Karpas-422 (cell line): Measurements from ENCODE around the gene PRKCH. TPM values are rescaled to one million over a fixed set of nuclear protein-coding genes. Genes with fewer than 3 reads are reported as not detected.
"Not testable (repeated sequence)": the region's sequence is repeated elsewhere in the genome, so short reads cannot be mapped to it uniquely, and the experiment has no call there.

ENCODE experiments used
- DNase-seq: peaks from one replicate; pipeline ENCODE4 v3.0.0-alpha.2; 2015
- H2AFZ ChIP-seq: fragments of 200-600 bp; sonication (generic); 2 replicates; pipeline ENCODE4 v1.6.1; 2014; ENCODE audit warnings: antibody characterized with exemption, low read length, mixed read lengths
- H3K27ac ChIP-seq: fragments of 200-600 bp; sonication (generic); 2 replicates; pipeline ENCODE4 v1.5.1; 2014; ENCODE audit warnings: mild to moderate bottlenecking, low read length, moderate library complexity
- H3K27me3 ChIP-seq: fragments of 200-600 bp; sonication (generic); 2 replicates; pipeline ENCODE4 v1.6.1; 2014; ENCODE audit warnings: low read length, mixed read lengths
- H3K36me3 ChIP-seq: fragments of 200-600 bp; sonication (generic); 2 replicates; pipeline ENCODE4 v1.6.1; 2014; ENCODE audit warnings: low read length, mixed read lengths; ENCODE audit not compliant: insufficient read depth
- H3K4me1 ChIP-seq: fragments of 200-600 bp; sonication (generic); 2 replicates; pipeline ENCODE4 v1.6.1; 2014; ENCODE audit warnings: mild to moderate bottlenecking, low read length, mixed read lengths
- H3K4me2 ChIP-seq: fragments of 200-600 bp; sonication (generic); 2 replicates; pipeline ENCODE4 v1.6.1; 2014; ENCODE audit warnings: low read length, low read depth, mild to moderate bottlenecking; ENCODE audit not compliant: poor library complexity, severe bottlenecking
- H3K4me3 ChIP-seq: fragments of 200-600 bp; sonication (generic); 2 replicates; pipeline ENCODE4 v1.5.1; 2014; ENCODE audit warnings: mild to moderate bottlenecking, antibody characterized with exemption, low read length, mixed read lengths
- H3K79me2 ChIP-seq: fragments of 200-600 bp; sonication (generic); 2 replicates; pipeline ENCODE4 v1.6.1; 2014; ENCODE audit warnings: mild to moderate bottlenecking, low read length, mixed read lengths
- H3K9ac ChIP-seq: fragments of 200-600 bp; sonication (generic); 2 replicates; pipeline ENCODE4 v1.6.0; 2014; ENCODE audit warnings: low read length
- H3K9me2 ChIP-seq: fragments of 200-600 bp; sonication (generic), shearing (Covaris generic); replicated peaks from 2 replicates; pipeline ENCODE4 v1.6.0; 2014; ENCODE audit warnings: mild to moderate bottlenecking, low read length, moderate library complexity; ENCODE audit not compliant: insufficient read depth
- H3K9me3 ChIP-seq: fragments of 300-700, 200-600 bp; sonication (generic); 2 replicates; pipeline ENCODE4 v1.6.1; 2014; ENCODE audit warnings: low read length, mixed read lengths
- H4K20me1 ChIP-seq: fragments of 200-600 bp; sonication (generic); 2 replicates; pipeline ENCODE4 v1.6.1; 2014; ENCODE audit warnings: mild to moderate bottlenecking, antibody characterized with exemption, low read length, low read depth; ENCODE audit not compliant: insufficient read depth
- total RNA-seq: library from RNA; depleted of rRNA; stranded (reverse); fragments of >200 nt; shearing (Covaris generic); gene quantifications from 2 replicates; pipeline ENCODE4 v1.2.3, GENCODE V29; 2014; ENCODE audit warnings: low replicate concordance

PRKCH gene
- total RNA-seq, 1 experiment from 2014 or later, result 7.0 TPM

DNA sequence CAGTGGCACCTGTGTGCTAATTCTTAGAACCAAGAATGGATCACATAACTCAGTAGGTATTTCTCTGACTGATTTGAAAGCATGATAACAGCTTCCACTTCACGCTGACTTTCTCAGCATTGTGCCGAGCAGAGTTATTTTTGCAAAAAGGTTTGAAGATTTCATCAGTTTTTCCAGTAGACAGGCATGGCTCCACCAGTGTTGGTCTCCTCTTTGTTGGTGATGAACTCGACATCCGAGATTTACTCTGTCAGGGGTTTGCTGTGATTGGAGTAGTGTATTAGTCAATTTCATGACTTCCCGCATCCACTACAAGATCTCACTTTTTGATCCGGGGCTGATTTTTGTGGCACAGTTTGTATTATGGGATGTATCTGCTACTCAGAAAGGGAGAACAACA, 85.3 kb downstream of the PRKCH start:
- Histone ChIP-seq H3K36me3 (no peaks in the 10 kb centered on the region), H3K79me2 (no peaks in the 10 kb centered on the region), H3K4me2 (no peak overlapping the region), H2AFZ (no peak overlapping the region), H3K4me1 (no peaks in the 10 kb centered on the region), H3K9ac (no peak overlapping the region), H3K4me3 (no peak overlapping the region), H3K27ac (no peak overlapping the region), H3K27me3 (no peaks in the 10 kb centered on the region), H3K9me2 (no peaks in the 10 kb centered on the region), H3K9me3 (no peaks in the 10 kb centered on the region), H4K20me1 (no peaks in the 10 kb centered on the region)
- DNase-seq, result no peak

DNA sequence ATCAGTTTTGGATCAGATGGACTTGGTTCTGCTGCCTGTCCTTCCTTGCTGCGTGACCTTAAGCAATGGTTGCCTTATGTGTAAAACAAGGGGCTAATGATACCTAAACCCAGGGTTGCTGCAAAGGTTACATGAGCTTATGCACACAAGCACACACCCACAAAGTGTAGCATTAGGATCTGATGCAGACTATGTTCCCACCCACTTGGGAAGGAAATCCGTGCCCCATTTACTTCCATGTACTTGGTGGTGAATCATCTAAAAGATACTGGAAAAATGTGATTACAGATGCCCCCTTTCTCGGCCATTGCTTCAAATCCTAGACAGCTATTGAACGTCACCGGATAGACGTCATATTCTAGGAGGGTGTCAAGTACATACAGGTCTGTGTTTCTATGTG, 87.1 kb downstream of the PRKCH start:
- DNase-seq, result no peak
- Histone ChIP-seq H3K4me3 (no peak overlapping the region), H3K9ac (no peak overlapping the region), H3K36me3 (no peaks in the 10 kb centered on the region), H2AFZ (no peak overlapping the region), H3K79me2 (no peaks in the 10 kb centered on the region), H3K4me2 (no peak overlapping the region), H4K20me1 (no peaks in the 10 kb centered on the region), H3K4me1 (no peaks in the 10 kb centered on the region), H3K27ac (no peak overlapping the region), H3K9me2 (no peaks in the 10 kb centered on the region), H3K27me3 (no peaks in the 10 kb centered on the region), H3K9me3 (no peaks in the 10 kb centered on the region)

DNA sequence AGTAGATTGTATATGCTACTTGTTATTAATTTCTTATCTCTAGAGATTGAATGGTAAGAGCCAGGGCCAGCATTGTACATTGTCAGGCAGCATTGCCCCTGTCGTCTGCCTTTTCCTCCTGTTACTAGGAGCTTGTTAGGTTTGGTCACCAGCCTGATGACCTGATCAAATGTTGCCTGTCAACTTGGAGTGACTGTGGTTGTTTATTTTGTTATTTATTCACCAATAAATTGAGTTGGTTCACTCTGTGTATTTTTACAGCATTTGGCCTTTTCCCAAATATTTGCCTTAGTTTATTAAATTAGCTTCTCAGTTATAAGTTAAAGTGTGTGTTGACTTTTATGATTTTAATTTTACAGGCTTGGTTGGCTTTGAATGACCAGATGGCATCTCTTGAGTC, 88.4 kb downstream of the PRKCH start:
- no peak overlapping the region for H3K27ac ChIP-seq
- no peak overlapping the region for H3K9ac ChIP-seq
- no peak overlapping the region for H3K4me2 ChIP-seq
- no peaks in the 10 kb centered on the region for H3K9me2 ChIP-seq
- H3K4me1 ChIP-seq, result no peaks in the 10 kb centered on the region
- no peaks in the 10 kb centered on the region for H3K27me3 ChIP-seq
- no peak overlapping the region for H2AFZ ChIP-seq
- H3K4me3 ChIP-seq, result no peak overlapping the region
- no peaks in the 10 kb centered on the region for H3K79me2 ChIP-seq
- H3K36me3 ChIP-seq, result no peaks in the 10 kb centered on the region
- no peaks in the 10 kb centered on the region for H3K9me3 ChIP-seq
- H4K20me1 ChIP-seq, result no peaks in the 10 kb centered on the region
- no peak for DNase-seq

DNA sequence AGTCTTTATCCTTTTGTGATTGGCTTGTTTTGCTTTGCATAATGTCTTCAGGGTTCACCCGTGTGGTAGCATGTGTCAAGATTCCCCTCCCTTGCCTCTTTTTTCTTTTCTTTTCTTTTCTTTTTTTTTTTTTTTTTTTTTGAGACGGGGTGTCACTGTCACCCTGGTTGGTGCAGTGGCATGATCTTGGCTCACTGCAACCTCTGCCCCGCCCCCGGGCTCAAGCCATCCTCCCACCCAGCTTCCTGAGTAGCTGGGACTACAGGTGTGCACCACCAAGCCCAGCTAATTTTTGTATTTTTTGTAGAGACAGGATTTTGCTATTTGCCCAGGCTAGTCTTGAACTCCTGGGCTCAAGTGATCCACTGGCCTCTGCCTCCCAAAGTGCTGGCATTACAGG, 94.6 kb downstream of the PRKCH start:
- H3K9ac ChIP-seq, H3K4me3 ChIP-seq, H3K27ac ChIP-seq, H3K9me2 ChIP-seq, DNase-seq, H2AFZ ChIP-seq, H3K4me1 ChIP-seq, H4K20me1 ChIP-seq, H3K27me3 ChIP-seq, H3K36me3 ChIP-seq, H3K4me2 ChIP-seq, H3K9me3 ChIP-seq, H3K79me2 ChIP-seq: not testable (repeated sequence)

DNA sequence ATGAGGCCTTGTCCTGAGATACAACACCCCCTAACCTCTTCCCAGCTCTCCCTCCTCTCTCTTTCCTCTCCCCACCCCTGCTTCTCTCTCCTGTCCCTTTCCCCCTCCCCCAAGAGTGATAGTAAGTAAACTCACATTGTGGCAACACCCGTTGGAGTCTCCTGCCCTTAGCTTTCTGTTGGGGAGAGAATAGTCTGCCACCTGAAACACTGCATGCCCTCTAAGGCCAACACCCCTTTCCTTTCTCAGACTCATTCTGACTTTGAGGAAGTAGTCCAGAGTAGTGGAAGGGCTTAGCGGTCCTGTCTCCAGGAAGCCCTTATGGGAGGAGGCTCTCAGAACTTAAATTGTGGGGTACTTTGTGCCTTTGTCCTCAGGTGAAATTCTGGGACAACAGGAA, 95.2 kb downstream of the PRKCH start:
- 0 out of 2 replicates have a peak, but pooled peaks cover 3% of the 10 kb centered on the region for H3K4me1 ChIP-seq
- H3K79me2 ChIP-seq, result no peaks in the 10 kb centered on the region
- no peaks in the 10 kb centered on the region for H3K27me3 ChIP-seq
- no peaks in the 10 kb centered on the region for H4K20me1 ChIP-seq
- H3K4me3 ChIP-seq, result no peak overlapping the region
- no peak for DNase-seq
- no peaks in the 10 kb centered on the region for H3K9me3 ChIP-seq
- no peak overlapping the region for H3K9ac ChIP-seq
- no peak overlapping the region for H2AFZ ChIP-seq
- H3K9me2 ChIP-seq, result no peaks in the 10 kb centered on the region
- H3K27ac ChIP-seq, result no peak overlapping the region
- H3K4me2 ChIP-seq, result no peak overlapping the region
- no peaks in the 10 kb centered on the region for H3K36me3 ChIP-seq

DNA sequence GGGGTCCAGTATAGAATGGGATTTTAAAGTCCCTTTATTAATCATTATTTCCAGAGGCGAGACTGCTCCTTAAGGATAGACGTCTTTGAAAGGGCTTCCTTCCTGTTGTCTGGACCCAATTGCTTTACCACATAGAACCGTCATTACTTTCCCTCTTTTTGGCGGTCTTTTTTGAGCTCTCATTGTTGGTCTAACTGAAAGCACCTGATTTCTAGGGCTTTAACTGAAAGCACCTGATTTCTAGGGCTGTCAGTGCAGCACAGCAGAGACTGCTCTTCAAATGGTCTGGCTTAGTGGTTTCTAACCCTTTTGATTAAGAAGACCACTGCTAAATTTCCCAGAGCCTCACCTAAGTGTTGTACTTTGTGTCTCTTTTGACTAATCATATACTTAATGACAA, 95.8 kb downstream of the PRKCH start:
- Histone ChIP-seq H3K36me3 (no peaks in the 10 kb centered on the region), H3K79me2 (no peaks in the 10 kb centered on the region), H3K9me3 (no peaks in the 10 kb centered on the region), H3K9ac (no peak overlapping the region), H3K4me1 (0 out of 2 replicates have a peak, but pooled peaks cover 3% of the 10 kb centered on the region), H3K4me3 (no peak overlapping the region), H3K9me2 (no peaks in the 10 kb centered on the region), H2AFZ (no peak overlapping the region), H3K4me2 (no peak overlapping the region), H3K27ac (no peak overlapping the region), H3K27me3 (no peaks in the 10 kb centered on the region), H4K20me1 (no peaks in the 10 kb centered on the region)
- DNase-seq, result no peak

DNA sequence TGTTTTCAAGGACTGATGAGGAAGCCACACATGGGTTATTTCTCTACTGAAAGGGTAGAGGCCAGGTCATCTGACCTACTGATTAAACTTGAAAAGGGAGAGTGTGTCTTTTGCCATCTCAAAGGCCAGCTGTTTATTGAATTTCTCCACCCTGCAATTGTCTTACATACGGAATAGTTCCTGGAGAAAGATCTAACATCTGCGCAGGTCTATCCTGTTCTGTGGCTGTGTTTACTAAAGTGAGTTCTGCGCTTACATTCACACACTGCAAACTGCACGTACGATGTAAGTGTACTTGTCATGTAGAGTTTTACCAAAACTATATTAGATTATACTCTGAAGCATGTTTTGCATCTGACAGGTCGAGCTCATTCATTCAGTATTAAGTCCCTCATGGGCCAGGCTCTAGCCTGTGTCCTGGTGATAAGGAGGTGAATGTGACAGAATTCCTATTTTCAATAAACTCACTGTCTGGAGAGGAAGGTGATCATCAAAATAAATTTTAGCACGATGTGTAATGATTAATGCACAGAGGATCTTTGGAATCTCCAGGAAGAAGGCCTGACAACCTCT, 96.6 kb downstream of the PRKCH start:
- no peaks in the 10 kb centered on the region for H3K36me3 ChIP-seq
- DNase-seq, result no peak
- no peaks in the 10 kb centered on the region for H3K9me2 ChIP-seq
- no peak overlapping the region for H3K4me3 ChIP-seq
- no peak overlapping the region for H3K4me2 ChIP-seq
- H3K9ac ChIP-seq, result no peak overlapping the region
- H3K79me2 ChIP-seq, result no peaks in the 10 kb centered on the region
- H3K9me3 ChIP-seq, result no peaks in the 10 kb centered on the region
- H2AFZ ChIP-seq, result no peak overlapping the region
- H3K27me3 ChIP-seq, result no peaks in the 10 kb centered on the region
- no peak overlapping the region for H3K27ac ChIP-seq
- H4K20me1 ChIP-seq, result no peaks in the 10 kb centered on the region
- H3K4me1 ChIP-seq, result 0 out of 2 replicates have a peak, but pooled peaks cover 3% of the 10 kb centered on the region

DNA sequence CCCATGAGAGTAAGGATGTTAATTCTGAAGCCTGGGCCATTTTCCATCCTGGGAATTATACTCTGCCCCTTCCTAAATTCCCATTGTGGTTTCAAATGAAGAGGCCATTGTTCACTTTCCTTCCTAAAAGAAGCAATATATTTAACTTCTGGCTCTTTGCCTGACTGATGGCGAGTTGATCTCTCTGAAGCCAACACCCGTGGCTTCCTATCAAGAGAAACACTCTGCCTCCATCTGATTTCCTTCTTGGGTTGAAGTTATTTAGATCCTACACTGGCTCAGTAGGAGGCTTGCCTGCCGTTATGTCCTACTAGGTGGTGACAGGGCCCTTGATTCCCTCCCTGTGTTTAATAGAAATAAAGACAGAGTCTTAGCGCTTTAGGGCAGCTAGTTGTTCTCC, 97.4 kb downstream of the PRKCH start:
- no peaks in the 10 kb centered on the region for H3K79me2 ChIP-seq
- H3K27ac ChIP-seq, result no peak overlapping the region

DNA sequence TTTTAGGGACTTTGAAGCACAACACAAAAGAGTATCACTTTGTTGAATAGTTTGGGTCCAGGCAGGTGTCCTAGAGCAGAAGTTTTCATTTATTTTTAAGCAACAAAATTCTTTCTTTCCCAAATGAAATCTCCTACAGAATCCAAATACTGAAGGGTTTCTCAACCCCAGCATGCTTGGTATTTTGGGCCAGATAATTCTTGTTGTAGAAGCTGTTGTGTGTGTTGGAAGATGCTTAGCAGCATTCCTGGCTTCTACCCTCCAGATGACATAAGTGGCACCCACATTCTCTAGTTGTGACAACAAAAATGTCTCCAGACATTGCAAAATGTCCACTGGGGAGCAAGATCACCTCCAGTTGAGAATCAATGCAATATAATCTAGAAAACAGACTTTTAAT, 97.8 kb downstream of the PRKCH start:
- no peak for DNase-seq
- no peak overlapping the region for H2AFZ ChIP-seq
- H3K27ac ChIP-seq, result no peak overlapping the region
- no peaks in the 10 kb centered on the region for H3K9me3 ChIP-seq
- H3K9ac ChIP-seq, result no peak overlapping the region
- no peaks in the 10 kb centered on the region for H3K27me3 ChIP-seq
- H4K20me1 ChIP-seq, result no peaks in the 10 kb centered on the region
- no peak overlapping the region for H3K4me3 ChIP-seq
- 0 out of 2 replicates have a peak, but pooled peaks cover 3% of the 10 kb centered on the region for H3K4me1 ChIP-seq
- H3K9me2 ChIP-seq, result no peaks in the 10 kb centered on the region
- no peak overlapping the region for H3K4me2 ChIP-seq
- no peaks in the 10 kb centered on the region for H3K36me3 ChIP-seq
- no peaks in the 10 kb centered on the region for H3K79me2 ChIP-seq

More for the DNA sequence above, 97.4 kb downstream of the PRKCH start:
- Histone ChIP-seq H3K4me2 (no peak overlapping the region), H2AFZ (no peak overlapping the region), H3K4me1 (0 out of 2 replicates have a peak, but pooled peaks cover 3% of the 10 kb centered on the region), H3K36me3 (no peaks in the 10 kb centered on the region), H3K4me3 (no peak overlapping the region), H4K20me1 (no peaks in the 10 kb centered on the region), H3K9me3 (no peaks in the 10 kb centered on the region), H3K9me2 (no peaks in the 10 kb centered on the region), H3K9ac (no peak overlapping the region), H3K27me3 (no peaks in the 10 kb centered on the region)
- no peak for DNase-seq
